Skeletal muscle cell (primary cell): Measurements from ENCODE around the gene RBM45.
"Not testable (repeated sequence)": the region's sequence is repeated elsewhere in the genome, so short reads cannot be mapped to it uniquely, and the experiment has no call there.

Experiments
- DNase-seq: peaks from one replicate; pipeline ENCODE4 v3.0.0-alpha.2; 2010; ENCODE audit warnings: low read depth
- H3K4me3 ChIP-seq: 2 replicates; pipeline ENCODE4 v1.5.1; 2011; ENCODE audit warnings: low read depth, mild to moderate bottlenecking, control low read depth, low read length, moderate library complexity

Gene RBM45

DNA sequence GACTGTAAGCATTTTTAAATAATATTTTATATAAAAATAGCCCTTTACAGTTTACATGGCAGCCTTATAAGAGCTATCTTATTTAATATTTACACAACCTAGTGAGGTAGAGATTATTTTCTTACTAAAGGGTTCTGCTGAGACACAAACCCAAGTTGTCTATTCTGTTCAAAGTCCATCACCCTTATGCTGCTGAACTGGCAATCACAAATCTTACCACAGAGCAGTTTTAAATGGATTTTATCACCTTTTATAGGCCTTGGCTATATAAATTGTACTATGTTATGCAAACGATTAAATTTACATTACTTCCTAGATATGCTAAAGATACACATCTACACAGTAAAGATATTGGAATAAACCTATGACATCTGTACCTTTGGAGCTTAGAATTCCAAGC, 40.7 kb downstream of the RBM45 start:
- no peak for DNase-seq
- no peak overlapping the region for H3K4me3 ChIP-seq

DNA sequence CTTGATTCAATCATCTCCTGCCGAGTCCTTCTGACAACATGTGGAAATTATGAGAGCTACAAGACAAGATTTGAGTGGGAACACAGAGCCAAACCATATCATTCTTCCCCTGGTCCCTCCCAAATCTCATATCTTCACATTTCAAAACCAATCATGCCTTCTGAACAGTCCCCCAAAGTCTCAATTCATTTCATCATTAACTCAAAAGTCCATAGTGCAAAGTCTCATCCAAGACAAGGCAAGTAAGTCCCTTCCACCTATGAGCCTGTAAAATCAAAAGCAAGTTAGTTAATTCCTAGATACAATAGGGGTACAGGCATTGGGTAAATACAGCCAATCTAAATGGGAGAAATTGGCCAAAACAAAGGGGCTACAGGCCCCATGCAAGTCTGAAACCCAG, 41.6 kb downstream of the RBM45 start:
- not testable (repeated sequence) for DNase-seq, H3K4me3 ChIP-seq

DNA sequence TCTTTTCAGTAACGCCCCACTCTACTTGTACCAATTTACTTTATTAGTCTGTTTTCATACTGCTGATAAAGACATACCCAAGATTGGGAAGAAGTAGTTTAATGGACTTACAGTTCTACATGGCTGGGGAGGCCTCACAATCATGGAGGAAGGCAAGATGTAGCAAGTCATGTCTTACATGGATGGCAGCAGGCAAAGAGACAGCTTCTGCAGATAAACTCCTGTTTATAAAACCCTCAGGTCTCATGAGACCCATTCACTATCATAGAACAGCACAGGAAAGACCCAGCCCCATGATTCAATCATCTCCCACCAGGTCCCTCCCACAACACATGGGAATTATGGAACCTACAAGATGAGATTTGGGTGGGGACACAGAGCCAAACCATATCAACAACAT, 43.3 kb downstream of the RBM45 start:
- H3K4me3 ChIP-seq = no peak overlapping the region

DNA sequence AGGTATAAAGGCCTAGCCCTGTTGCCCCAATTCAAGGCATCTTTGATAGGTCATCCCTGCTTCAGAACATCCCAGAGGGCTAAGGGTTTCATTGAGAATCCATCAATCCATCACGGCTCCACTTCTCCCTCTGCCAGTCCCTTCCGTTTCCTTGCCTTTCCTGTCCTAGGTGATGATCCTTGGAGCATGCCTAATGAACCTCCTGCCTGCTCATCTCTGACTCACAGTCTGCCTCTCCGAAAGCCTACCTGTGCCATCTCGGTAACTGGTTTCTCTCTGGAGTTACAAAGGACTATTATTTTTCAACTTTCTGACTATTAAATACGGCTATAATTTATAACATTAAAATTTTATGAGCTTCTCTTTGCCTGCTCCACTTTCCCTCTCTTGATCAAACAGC, 45.3 kb downstream of the RBM45 start:
- H3K4me3 ChIP-seq = no peak overlapping the region
- DNase-seq = no peak

More for the DNA sequence above, 43.3 kb downstream of the RBM45 start:
- DNase-seq = no peak

DNA sequence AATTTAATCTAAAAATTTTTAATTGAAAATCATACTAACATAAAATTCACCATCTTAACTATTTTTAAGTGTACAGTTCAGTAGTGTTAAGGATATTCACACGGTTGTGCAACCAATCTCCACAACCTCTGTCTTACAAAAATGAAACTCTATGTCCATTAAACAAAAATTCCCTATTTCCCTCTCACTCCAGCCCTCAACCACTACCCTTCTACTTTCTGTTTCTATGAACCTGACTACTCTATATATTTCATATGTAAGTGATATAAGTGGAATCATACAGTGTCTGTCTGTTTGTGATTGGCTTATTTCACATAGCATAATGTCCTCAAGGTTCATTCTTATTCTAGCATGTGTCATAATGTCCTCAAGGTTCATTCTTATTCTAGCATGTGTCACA, 47.7 kb downstream of the RBM45 start:
- no peak for DNase-seq
- H3K4me3 ChIP-seq = no peak overlapping the region

DNA sequence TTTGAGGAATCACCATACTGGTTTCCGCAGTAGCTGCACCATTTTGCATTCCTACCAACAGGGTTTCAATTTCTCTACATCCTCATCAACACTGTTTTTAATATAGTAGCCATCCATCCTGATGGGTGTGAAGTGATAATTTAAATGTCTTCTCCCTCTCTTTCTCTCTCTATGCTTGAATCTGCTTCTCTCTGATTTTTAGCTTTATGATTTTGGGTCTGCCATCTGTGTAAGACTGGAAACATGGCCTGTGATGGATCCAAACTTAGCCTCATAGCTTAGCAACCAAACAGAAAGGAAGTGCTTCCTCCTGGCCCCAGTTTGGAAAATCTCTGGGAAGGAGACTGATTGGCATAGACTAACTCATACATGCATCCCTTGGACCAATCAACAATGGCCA, 48.4 kb downstream of the RBM45 start:
- DNase-seq = no peak
- H3K4me3 ChIP-seq = no peak overlapping the region

DNA sequence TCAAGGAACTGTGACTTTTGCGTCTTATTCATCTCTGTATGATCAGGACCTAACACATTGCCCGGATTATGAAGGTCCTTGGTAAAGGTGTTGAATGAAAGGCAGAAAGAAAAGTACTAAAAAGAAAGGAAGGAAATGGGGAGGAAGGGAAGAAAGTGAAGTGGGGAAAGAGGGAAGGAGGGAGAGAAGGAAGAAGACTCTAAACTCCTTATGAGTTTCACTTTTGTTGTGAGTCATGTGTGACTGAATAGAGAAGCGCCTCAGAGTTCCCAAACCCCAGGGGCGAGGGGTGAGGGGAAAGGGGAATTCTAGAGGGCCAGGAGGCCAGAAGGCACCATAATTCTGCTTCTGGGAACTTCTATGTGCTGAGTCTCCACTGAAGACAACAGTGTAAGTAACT, 51.2 kb downstream of the RBM45 start:
- DNase-seq = no peak
- H3K4me3 ChIP-seq = no peak overlapping the region

DNA sequence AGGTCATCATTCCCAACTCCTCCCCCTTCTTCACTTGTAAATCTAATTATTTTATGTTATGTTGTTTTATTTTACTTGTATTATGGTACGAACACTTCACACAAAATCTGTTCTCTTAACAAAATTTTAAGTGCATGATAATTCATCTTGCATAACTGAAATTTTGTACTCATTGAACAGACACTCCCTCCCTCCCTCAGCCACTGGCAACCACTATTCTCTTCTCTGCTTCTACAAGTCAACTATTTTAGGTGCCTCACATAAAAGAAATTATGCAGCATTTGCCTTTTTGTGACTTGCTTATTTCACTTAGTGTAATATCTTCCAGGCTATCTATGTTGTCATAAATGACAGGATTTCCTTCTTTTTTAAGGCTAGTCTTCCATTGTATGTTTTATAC, 51.7 kb downstream of the RBM45 start:
- no peak for DNase-seq

DNA sequence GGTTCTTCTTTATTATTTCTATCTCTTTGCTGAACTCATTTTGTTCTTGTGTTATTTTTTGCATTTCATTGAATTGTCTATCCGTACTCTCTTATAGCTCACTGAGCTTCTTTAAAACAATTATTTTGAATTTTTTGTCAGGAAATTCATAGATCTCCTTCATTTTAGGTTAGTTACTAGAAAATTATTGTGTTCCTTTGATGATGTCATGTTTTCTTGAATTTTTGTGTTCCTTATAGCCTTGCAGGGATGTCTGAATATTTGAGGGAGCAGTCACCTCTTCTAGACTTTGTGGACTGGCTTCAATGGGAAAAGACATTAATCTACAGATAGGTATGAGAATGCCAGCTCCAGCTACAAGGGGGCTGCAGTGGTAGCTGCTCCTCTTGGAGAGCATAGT, 61.4 kb downstream of the RBM45 start:
- no peak overlapping the region for H3K4me3 ChIP-seq
- DNase-seq = no peak

More for the DNA sequence above, 51.7 kb downstream of the RBM45 start:
- H3K4me3 ChIP-seq = no peak overlapping the region

DNA sequence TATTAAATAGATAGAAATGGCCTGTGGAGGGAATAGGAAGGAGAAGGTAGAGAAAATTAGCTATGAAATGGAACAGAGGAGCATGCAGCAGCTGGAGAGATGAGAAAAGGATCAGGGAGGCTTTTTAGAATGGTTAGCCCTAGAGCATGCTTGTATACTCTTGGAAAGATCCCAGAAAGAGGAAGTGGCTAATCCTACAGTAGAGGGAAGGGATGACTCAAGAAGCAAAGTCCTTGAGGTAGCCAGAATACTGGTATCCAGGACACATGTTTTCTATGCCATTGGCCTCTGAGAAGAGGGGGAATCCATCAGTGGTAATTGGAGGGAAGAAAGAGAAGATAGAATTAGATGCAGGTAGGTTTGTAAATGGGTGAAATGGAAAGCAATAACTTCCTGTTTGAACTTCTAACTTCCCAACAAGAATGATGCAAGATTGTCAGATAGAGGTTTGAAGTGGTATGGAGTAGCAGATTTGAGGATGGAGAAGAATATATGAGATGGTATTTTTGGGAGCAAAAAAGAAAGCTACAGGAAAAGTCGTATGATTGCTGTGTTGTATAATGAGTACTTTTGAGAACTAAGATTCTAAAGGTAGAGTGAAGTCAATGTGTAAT, 64.9 kb downstream of the RBM45 start:
- H3K4me3 ChIP-seq = no peak overlapping the region
- DNase-seq = no peak
